Measurements from ENCODE around the gene USP36. TPM values are rescaled to one million over a fixed set of nuclear protein-coding genes. Genes with fewer than 3 reads are reported as not detected.
"Not testable (repeated sequence)": the region's sequence is repeated elsewhere in the genome, so short reads cannot be mapped to it uniquely, and the experiment has no call there.

USP36 gene
- total RNA-seq, 1 experiment from 2014 or later = 33.6 TPM

DNA sequence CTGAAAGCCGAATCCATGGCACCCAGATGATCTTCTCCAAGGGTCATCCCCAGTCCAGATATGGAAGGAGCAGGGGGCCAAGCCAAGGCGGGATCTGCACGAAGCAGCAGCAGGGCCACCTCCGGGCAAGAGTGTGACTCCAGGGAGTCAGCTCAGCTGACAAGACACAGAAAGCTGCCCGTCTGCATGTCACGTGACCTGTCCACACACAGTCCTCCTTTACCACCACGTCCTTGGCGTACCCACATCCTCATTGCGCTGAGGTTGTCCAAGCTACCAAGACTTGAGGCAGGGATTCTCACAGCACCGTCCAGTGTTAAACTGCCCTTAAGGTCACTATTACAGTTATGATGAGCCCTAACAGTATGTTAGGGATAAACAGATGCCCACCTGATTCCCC is 47.2 kb downstream of the USP36 start:
- no peak for DNase-seq (ENCODE audit: low spot score)

DNA sequence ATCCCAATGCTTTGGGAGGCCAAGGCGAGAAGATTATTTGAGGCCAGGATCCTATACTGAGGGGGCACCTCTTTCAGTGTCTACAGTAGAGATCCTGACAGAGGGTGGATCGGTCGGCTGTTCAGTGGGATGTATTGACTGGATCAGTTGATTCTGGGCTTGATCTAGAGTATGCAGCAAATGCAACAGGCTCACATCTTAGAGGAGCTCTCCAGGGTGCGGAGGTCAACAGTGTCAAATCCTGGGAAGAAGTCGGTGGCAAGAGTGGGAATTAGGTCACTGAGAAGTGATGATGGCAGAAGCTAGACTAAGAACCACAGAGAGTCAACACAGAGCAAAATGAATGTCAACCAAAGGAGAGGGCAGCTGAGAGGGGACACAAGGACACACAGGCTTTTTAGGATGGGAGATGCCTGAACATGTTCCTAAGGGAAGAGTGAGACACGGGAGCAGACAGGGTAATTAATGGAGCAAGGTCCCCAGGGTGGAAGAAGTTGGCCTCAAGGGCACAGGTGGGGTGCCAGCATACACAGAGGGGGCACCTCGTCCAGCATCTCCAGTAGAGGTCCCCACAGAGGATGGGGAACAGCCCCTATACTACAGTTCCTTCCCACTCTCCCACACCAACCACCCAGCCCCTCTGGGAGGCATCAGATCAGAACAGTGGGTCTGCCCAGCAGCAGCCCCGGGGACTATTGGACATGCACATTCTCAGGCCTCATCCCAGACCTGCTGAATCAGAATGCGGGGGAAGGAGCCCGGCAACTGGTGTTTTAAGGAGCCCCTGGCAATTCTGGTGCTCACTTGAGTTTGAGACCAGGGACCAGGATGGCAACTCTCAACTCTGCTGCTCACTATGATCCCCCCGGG is 48.5 kb downstream of the USP36 start:
- no peak for DNase-seq (ENCODE audit: low spot score)

DNA sequence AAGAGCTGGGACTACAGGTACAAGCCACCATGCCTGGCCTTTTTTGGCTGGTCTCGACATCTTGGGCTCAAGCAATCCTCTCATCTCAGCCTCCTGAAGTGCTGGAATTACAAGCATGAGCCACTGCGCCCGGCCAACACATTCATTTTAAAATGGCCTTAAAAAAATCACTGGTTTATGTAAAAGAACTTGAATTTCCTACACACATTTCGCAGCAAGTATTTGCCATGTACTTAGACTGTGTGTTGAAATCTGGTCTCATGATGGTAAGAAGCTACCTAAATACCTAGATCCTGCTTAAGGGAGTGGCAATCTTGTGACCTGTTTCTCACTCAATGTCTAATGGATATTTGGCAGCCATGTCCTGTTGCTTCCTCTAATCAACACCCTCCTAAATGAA is 50.1 kb downstream of the USP36 start:
- DNase-seq (ENCODE audit: low spot score) = no peak

DNA sequence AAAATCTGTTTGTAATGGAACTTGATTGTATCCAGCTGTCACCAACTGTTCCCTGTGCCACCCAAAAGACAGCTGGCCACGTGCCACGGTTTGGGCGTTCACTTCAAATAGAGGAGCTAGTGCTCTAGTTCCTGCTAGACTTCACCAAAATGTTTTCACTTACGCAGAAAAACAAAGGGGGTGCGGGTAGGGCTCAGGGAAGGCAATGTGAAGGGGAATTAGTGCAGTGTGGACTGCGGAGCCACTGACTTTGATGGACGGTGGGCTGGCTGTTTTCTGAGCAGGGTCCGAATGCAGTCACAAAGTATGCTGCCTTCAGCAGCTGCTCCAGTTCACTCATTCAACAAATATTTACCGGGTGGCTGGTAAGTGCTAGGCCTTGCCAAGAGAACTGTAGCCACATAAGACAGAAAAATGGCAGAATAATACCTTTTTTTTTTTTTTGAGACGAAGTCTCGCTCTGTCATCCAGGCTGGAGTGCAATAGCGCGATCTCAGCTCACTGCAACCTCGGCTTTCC is 50.9 kb downstream of the USP36 start:
- no peak for DNase-seq (ENCODE audit: low spot score)

DNA sequence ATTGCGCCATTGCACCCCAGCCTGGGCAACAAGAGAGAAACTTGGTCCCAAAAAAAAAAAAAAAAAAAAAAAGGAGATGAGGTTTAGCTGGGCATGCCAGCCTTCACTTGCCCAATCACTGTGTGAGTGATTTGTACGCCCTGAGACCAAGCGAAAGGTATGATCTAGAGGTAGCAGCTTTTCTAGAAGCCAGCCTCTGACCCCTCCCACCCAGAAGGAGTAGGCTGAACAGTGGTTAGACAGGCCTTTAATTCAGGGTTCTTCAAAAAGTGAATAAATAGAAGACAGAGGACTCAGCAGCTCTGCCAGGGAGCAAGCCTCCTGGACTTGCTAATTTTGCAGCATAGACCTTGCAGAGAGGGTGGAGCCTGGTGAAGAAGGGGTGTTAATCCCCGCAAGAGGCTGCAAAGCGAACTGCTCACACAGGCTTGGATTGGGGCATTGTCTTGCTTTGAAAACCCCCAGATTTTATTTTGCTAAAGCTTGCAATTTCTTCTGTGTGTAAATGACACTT is 51.4 kb downstream of the USP36 start:
- no peak for DNase-seq (ENCODE audit: low spot score)

DNA sequence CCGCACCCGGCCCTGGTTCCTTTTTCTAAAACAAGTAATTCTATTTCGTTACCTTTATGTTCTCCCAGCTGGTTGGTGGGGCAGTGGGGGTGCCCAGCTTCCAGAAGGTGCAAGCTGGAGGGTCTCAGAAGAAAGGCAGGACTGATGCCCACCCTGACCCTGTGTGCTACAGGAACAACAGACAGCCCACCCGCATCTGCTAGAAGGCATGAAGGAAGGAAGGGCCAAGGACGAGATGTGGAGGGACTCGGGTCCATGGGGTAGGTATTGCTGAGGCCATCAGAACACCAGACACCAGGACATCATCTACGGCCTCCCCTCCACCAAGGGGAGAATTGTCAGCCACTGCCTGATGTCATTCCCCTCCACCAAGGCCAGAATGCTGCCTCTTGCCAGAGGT is 52.2 kb downstream of the USP36 start:
- no peak for DNase-seq (ENCODE audit: low spot score)

DNA sequence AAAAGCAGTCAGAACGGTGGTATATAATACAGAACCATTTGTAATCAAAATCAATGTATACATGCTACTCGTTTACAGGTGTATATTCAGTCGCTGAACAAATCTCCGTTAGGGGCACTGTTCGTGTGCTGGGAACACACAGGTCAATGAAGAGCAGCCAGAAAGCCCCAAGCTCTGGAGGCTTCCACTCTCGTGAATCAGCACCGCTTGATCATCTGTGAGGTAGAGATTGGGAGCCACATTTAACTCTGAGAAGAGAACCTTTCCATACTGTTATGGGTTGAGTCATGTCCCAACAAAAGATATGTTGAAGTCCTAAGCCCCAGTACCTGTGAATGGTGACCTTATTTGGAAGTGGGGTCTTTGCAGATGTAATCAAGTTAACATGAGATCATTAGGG is 53.2 kb downstream of the USP36 start:
- DNase-seq (ENCODE audit: low spot score) = no peak

DNA sequence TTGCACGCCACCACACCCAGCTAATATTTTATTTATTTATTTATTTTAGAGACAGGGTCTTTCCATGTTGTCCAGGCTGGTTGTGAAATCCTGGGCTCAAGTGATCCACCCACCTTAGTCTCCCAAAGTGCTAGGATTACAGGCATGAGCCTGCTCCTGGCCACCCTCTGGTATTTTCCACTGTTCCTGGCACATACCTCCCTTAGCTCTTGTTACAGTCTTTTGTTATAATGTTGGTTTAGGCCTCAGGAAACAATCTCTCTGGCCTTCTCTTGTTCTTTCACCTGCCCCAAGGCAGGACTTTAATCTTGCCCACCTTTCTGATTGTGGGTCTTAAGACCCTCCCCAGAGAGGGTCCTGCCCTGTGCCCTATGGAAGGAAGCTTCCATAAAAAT is 55.0 kb downstream of the USP36 start:
- no peak for DNase-seq (ENCODE audit: low spot score)

DNA sequence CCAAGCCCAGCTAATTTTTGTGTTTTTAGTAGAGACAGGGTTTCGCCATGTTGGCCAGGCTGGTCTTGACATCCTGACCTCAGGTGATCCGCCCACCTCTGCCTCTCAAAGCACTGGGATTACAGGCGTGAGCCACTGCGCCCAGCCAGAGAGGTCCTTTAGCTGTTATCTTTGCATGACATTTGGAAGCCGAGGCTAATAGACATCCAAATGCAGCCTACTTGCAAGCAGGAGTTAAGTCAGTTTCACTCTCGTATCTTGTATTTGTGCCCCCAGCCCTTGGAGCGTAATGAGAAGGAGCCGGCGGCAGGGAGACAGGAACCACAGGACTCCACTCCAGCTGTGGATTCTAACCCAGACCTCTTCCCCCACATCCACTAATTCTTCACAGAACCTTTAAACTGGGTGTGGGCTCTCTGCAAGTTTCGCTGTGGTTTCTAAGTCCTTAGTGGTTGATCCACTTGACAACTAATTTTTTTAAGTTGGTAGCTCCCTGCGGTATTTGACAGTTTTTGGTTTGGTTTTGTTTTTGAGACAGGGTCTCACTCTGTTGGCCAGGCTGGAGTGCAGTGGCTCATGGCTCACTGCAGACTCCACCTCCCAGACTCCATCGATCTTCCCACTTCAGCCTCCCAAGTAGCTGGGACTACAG is 55.5 kb downstream of the USP36 start:
- no peak for DNase-seq (ENCODE audit: low spot score)

DNA sequence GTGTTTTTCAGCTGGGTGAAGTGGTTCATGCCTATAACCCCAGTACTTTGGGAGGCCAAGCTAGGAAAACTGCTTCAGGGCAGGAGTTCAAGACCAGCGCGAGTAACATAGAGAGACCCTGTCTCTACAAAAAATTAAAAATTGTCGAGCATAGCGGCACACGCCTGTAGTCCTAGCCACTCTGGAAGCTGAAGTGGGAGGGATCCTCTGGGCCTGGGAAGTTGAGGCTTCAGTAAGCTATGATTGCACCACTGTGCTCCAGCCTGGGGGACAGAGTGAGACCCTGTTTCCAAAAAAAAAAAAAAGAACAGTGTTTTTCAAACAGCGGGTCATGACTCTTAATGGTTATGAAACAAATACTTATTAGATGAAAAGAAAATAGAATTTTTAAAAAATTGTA is 56.3 kb downstream of the USP36 start:
- no peak for DNase-seq (ENCODE audit: low spot score)

DNA sequence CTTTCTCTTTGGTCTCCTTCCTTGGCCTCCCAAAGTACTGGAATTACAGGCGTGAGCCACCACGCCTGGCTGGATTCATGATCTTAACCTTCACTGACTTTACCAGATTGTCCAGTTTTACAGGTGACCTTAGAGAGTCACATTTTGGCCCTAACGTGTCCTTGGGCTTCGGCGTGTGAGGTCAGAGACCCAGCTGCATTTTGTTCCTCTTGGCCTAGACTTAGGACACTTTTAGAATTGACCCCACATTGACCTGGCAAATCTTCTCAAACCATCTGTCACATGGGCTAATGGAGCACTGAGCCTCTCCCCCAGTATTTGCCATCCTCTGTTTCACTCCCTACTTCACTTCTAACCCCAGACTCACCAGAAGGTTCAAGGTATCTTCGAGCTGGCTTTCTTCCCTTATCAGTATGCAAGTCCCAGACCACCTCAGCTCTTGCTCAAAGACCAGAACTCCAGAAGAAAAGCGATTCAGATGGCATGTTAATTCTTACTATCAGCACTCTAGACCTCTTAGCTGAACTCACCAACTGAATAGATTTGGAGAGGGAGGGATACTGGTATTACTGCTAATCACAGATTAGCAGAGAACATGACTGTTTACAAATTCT is 56.8 kb downstream of the USP36 start:
- no peak for DNase-seq (ENCODE audit: low spot score)

DNA sequence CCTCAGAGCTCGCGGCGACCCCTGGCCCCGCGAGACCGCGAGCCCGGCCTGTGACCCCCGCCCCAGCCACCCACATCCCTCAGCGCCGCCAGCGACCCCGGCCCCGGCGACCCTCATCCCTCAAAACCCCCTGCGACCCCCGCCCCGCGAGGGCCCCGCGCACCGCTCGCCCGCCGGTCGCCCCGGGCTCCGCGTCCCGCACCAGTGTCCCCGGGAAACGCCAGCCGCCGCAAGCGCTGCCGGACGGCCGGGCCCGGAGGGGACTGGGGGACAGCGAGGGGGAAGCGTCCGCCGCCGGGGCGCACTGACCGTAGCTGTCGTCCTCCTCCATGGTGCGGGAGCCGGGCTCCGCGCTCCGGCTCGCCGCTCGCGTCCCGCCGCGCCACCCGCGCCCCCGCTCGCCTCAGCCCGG is 58.7 kb downstream of the USP36 start, which contains the start of gene CYTH1:
Gene CYTH1, minus strand, starts transcription at position 381 of the 412 bp plus-strand sequence. Its CDS starts 50 bp downstream, at position 331.
- DNase-seq (ENCODE audit: low spot score) = no peak

DNA sequence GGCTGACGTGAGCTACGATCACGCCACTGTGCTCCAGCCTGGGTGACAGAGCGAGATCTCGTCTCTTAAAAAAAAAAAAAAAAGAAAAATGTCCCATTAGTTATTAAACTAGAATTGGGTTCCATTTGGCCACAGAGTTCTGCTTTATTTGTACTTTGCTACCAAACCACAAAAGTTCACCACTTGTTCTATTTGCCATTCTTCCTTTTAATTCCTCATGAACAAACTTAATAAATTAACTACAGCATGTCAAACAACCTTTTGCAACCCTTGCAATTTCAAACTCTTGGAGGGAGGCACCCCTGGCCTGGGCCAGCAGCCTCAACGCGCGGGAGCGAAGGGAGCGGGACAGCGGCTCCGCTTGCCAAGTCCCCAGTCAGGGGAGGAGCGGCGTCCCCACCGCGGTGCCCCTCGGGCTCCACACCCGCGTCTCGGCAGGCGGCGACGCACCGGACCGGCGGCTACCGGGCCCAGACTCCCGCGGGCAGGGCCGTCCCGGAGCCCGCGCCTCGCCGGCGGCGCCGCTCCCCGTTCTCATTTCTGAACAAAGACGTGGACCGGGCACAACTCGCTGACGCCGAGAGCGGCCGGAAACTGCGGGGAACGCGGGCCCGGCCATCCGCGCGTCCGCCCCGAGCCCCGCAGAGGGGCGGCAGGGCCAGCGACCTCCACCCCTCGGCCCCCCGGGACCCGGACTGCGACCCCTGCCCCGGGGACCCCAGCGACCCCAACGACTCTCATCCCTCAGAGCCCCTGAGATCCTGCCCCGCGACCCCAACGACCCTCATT is 59.3 kb downstream of the USP36 start:
- peak; percentile 16 for DNase-seq (ENCODE audit: low spot score)

DNA sequence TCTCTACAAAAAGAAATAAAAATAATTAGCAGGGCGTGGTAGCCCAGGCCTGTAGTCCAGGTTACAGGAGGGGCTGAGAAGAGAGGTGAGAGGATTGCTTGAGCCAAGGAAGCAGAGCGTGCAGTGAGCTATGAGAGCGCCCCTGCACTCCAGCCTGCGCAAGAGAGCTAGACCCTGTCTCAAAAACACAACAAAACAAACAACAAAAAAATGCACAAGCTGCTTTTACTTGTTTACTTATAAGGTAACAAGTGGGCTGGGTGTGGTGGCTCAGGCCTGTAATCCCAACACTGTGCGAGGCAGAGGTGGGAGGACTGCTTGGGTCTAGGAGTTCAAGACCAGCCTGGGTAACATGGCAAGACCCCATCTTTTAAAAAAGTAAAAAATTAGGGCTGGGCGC is 60.3 kb downstream of the USP36 start:
- no peak for DNase-seq (ENCODE audit: low spot score)

DNA sequence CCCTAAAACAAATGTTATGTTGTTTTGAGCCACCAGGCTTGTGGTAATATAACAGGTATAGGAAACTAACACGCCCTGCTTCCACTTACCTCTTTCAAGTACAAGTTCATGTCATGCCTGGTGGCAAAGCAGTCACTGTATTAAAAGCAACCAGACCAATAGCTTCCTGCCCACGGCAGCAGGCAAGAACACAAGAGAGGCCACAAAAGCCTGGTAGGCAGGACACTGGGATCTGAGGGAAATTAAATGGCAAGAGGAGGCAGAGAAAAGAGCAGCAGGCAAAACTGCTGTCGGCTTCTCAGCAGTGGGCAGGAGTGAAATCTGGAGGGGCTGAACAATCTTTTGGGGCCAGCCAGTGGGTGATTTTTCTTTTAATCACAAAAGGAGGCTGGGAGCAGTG is 60.8 kb downstream of the USP36 start:
- no peak for DNase-seq (ENCODE audit: low spot score)

DNA sequence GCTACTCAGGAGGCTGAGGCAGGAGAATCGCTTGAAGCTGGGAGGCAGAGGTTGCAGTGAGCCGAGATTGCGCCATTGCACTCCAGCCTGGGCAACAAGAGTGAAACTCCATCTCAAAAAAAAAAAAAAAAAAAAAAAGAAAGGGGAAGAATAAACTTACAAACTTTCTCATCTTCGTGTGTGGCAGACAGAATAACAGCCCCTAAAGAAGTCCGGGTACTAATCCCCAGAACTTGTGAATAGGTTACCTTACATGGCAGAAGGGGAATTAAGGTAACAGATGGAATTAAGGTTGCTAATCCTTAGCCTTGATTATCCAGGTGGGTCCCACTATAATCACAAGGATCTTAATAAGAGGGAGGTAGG is 61.3 kb downstream of the USP36 start:
- not testable (repeated sequence) for DNase-seq (ENCODE audit: low spot score)

DNA sequence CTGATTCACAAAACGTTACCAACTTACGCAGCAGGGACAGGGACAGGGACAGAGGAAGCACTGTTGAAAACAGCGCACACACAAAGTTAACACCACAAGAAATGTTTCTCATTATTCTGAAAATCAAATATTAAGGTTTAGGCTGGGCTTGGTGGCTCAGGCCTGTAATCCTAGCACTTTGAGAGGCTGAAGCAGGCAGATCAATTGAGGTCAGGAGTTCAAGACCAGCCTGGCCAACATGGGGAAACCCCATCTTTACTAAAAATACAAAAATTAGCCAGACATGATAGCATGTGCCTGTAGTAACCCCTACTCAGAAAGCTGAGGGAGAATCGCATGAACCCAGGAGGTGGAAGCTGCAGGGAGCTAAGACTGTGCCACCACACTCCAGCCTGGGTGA is 62.7 kb downstream of the USP36 start:
- DNase-seq (ENCODE audit: low spot score) = no peak

DNA sequence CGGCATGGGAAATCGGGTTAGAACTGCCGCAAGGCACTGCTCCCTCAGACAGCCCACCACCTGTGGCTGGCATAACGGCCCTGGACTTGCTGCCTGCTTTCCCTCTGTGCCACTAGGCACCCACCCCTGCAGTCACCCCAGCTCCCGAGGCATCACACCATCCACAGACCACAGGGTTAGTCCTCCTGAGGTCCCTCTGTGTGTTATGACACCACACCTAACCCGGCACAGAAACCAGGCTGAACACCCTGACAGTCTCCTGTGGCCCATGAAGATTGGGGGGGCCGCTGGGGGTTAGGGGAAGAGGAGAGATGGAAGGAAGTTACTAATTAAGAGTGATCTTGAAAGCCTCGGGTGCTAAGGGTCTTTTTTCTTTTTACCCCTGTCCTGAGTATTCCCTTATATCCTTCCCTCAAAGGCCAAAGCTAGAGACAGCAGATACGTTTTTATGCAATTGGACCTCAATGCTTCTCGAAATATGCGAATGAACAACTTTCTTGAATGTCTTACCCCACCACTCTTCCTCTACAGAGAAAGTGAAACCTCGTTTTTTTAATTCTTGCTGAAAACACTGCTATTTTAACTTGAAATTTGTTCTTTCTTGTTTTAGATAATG is 65.5 kb downstream of the USP36 start:
- no peak for DNase-seq (ENCODE audit: low spot score)

DNA sequence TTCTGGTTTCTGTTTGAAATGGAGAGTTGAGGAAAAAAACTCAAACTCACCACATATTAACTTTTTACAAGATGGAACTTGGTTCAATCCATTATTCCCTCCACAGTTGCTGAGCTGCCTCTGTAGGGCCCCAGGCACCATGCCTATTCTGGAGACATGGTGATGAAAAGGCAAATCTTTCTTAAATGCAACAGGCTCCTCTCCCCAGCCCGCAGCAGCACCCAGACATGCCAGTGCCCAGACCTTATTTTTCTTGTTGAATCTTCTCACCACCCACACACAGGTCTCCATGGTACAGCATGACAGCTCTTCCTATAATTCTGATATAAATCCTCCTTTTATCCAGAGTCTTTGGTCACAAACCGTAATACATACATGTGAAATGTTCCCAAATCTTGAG is 66.2 kb downstream of the USP36 start:
- DNase-seq (ENCODE audit: low spot score) = no peak

DNA sequence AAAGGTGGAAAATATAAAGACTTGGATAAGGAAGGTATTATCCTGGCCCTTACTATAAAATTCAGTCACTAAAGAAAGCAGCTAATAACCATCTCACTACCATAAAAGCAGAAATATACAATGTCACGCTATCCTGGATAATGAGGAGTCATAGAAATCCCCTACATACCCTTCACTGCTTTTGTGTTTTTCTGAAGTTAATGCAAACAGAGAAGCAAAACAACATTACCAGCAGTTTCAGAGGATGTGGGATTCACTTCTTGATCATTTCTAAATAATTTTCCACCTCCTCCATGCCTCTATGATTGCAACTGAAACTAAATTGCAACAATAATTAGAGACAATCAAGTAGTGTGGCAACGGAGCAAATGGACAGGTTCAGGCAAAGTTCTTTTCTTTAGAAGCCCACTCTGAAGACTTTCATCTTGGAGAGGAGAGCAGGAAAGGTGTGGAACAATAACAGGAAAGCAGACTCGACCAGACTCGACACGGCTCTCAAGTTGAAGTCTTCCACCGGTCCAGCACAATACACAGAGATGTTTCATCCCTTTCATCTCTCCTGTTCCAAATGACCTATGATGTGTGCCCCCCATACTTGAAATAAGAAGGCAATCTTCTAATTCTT is 68.7 kb downstream of the USP36 start:
- no peak for DNase-seq (ENCODE audit: low spot score)

Measured in A172 (cell line).